AG08395 (cell line): ENCODE measurements around the gene WNT4.
"Not testable (repeated sequence)": the region's sequence is repeated elsewhere in the genome, so short reads cannot be mapped to it uniquely, and the experiment has no call there.

Source experiments
- DNase-seq: peaks from one replicate; pipeline ENCODE4 v3.0.0; 2012; ENCODE audit warnings: mixed read lengths, low spot score

WNT4 gene

GRCh38 chr1:22108339-22109105 is 34.4 kb downstream of the WNT4 start:
- DNase-seq, result peak; percentile 49

GRCh38 chr1:22107126-22107525 is 35.8 kb downstream of the WNT4 start:
- DNase-seq, result no peak

- DNase-seq, result peak; percentile 56
Observed at GRCh38 chr1:22105611-22106207, 37.2 kb downstream of the WNT4 start.

GRCh38 chr1:22104865-22105437 is 37.9 kb downstream of the WNT4 start:
- no peak for DNase-seq

DNA sequence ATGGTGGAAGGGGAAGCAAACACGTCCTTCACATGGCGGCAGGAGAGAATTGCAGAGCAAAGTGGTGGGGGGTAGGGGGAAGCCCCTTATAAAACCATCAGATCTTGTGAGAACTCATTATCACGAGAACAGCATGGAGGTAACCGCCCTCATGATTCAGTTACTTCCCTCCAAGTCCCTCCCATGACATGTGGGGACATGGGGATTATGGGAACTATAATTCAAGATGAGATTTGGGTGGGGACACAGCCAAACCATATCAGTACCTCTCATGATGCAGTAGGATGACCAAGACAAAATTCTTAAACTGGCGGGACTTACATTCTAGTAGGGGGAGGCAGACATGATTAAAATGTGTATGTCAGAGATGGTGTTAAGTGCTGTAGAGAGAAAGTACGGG is 38.8 kb downstream of the WNT4 start:
- no peak for DNase-seq

DNA sequence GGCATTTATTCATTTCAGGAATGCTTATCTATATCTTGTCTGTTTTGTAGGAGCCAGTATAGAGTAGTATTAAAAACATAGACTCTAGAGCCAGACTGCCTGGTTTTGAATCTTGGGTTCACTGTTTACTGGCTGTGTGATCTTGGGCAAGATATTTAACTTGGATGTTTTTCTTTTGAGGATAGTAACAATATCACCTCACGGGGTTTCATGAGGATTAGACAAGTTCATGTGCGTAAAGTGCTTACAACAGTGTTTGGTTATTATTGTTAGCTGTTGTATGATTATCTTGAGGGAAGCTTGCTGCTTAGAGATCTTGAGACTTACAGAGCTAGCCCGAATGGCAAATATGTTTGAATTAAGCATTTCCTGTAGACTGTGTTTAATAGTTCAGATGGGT is 40.2 kb downstream of the WNT4 start:
- DNase-seq, result no peak

- DNase-seq, result no peak
Observed at GRCh38 chr1:22101995-22102394, 40.9 kb downstream of the WNT4 start.

DNA sequence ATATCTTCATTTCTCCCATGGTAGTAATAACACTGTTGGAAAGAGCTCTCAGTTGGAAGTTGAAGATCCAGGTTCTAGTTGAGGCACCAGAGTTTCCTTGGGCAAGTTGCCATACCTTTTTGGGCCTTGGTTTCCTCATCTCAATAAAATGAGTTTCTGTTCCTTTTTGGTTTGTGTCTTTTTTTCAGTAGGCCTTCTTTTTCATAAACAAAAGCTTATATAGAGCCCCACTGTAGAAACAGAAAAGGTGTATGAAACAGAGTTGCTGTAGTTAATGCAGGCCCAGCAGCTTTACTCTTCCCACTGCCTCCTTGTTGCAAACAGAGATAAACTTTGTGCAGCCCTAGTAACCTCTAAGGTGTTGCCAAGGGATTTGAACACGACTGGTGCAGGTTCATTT is 41.7 kb downstream of the WNT4 start:
- no peak for DNase-seq

DNA sequence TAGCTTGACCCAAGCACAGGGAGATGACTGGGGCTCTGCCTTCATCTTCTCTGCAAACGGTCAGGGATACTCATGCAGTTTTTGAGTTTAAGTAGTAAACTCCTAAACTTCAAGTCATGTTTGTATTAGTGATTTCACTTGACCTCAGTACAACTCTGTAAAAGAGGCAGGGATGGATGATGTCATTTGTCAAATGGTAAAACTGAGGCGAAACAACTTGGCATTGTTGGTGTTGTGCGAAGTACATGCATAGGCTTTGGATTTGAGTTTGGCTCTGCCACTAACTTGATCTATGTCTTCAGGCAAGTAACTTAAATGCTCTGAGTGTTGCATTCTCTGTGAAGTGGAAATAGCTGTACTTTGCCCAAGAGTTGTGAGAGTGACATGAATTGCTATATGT is 42.7 kb downstream of the WNT4 start:
- DNase-seq, result no peak

DNA sequence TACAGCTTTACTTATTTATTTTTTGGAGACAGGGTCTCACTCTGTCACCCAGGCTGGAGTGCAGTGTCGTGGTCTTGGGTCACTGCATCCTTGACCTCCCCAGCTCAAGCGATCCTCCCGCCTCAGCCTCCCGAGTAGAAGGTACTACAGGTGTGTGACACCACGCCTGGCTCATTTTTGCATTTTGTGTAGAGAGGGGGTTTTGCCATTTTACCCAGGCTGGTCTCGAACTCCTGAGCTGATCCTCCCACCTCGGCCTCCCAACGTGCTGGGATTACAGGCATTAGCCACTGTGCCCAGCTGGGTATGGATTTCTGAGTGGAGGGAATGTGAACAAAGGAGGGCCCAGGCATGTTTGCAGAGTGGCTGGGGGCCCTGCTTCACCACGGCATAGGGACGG is 44.1 kb downstream of the WNT4 start:
- DNase-seq, result no peak

DNA sequence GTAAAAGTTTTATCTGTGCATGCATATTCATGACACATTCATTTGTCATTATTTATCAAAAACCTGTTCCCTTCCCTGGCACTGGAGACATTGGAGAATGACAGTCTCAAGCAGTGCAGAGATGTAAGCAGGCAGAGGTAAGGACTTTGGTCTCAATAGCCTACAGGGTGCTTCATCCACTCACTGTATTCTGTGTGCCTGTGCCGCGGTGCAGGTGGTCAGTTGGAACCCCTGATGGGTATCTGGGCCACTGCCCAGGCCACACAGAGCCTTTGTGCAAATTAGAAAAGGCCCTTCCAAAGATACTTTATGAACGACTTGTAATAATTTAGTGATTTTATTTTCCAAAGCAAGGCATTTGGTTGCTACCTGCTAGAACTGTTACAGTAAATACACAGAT is 46.4 kb downstream of the WNT4 start:
- DNase-seq, result no peak

- DNase-seq, result no peak
Observed at GRCh38 chr1:22096036-22096435, 46.9 kb downstream of the WNT4 start.

DNA sequence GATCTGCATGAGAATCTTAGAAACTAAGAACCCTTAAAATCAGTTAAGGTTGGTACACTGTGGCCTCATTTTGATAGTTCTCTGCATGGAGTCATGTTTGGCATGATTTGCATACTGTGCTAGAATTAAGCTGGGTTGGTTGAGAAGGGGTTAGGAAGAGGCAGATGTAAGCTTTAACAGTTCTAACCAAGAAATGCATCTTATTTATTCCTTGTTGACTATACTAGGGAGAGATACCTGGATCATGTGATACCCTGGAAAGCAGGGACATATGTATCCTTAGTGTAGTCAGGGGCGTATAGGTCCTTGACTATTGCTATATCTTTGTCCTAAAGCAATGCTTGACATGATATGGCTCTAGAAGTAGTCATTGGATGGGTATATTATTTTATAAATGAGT is 49.4 kb downstream of the WNT4 start:
- DNase-seq, result no peak

- DNase-seq, result not testable (repeated sequence)
Observed at GRCh38 chr1:22092026-22092768, 50.7 kb downstream of the WNT4 start.

DNA sequence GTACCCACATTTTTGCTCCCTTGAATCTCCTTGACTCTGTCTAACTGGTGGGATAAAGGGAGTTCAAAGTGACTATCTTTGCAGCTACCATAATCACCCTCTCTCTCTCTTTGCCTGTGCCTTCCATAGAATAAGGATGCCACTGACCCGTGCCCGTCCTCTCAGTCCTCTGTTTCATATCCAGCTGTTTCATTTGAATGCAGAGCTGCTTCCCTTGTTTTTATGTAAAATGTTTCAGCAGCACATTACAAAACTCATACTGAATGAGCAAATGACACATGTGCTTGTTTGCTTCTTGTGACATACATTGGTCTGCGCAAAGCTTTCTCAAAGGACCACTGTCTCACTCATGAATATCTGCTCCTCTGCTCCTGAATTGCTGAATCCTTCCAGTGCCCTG is 52.0 kb downstream of the WNT4 start:
- DNase-seq, result no peak

DNA sequence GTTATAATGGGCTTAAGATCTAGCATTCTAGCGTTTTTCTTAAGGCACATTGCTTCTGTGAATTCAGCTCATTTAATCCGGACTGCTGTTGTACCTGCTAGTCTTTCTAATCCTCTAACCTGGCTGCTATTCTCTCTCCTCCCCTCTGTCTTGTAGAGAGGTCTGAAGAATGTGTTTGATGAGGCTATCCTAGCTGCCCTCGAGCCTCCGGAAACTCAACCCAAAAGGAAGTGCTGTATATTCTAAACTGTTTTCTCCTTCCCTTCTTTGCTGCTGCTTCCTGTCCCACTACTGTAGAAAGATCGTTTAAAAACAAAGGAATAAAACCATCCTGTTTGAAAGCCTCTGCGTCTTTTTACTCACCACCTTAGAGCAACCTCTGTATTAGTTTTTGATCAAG is 53.1 kb downstream of the WNT4 start:
- no peak for DNase-seq

DNA sequence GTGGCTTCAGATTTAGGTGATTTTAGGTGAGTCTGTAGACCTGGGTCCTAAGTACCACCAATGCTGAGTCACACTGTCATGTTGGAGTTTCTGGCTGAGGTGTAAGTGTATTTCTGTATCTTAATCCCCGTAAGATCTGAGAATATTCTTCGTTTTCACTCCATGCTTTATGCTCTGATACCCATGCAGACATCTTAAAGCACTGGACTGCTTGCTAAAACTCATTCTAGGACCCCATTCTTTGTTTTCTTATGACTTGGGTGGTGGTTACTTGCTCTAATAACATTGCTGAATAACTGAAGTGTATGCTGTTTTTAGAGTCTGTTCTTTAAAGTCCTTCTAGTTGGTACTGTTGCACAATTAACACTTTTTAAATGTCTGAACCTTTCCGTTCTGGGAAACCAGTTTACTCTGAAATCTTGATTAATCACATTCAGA is 53.7 kb downstream of the WNT4 start:
- DNase-seq, result no peak

GRCh38 chr1:22088331-22088730 is 54.6 kb downstream of the WNT4 start:
- DNase-seq, result no peak

GRCh38 chr1:22080191-22080590 is 62.7 kb downstream of the WNT4 start:
- no peak for DNase-seq

- no peak for DNase-seq
Observed at GRCh38 chr1:22078133-22078532, 64.8 kb downstream of the WNT4 start.

GRCh38 chr1:22077728-22078127 is 65.2 kb downstream of the WNT4 start:
- DNase-seq, result peak; percentile 34

- DNase-seq, result no peak
Observed at GRCh38 chr1:22076346-22076745, 66.6 kb downstream of the WNT4 start.

GRCh38 chr1:22075718-22076117 is 67.2 kb downstream of the WNT4 start:
- DNase-seq, result no peak
